ENCODE results near the gene OBSL1. TPM values are rescaled to one million over a fixed set of nuclear protein-coding genes. Genes with fewer than 3 reads are reported as not detected.

The OBSL1 gene
- total and polyA plus RNA-seq, 10 of the 15 experiments (the other 5 are each of a cell fraction or from before 2014, with no cell fraction given), result 0.14 to 0.77 TPM; not detected in 8

DNA sequence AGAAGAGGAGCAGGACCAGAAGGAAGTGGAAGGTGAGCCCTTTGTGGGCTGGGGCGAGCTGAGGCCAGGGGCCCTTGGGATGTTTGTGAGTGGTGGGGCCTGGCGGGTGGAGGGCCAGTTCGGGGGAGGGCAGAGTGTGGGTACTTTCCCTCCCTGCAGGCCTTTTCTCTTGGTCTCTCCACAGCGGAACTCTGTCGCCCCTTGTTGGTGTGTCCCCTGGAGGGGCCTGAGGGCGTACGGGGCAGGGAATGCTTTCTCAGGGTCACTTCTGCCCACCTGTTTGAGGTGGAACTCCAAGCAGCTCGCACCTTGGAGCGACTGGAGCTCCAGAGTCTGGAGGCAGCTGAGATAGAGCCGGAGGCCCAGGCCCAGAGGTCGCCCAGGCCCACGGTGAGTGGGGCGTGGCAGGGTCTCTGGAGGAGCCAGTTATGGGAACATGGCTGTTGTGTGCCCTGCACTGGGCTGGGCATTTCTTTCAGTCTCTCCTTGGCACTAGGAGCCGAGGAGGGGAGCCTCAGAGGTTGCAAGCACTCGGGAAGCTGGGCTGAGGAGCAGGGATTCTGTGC is 37.1 kb upstream of the OBSL1 start:
- DNase-seq (ENCODE audit: low read depth, low spot score), result no peak
- intact Hi-C loops (cut with micrococcal nuclease; ENCODE audit: unreplicated experiment) (no loop called here), in situ Hi-C loops (cut with MboI) (no loop called here)
- Histone ChIP-seq H3K4me2 (ENCODE audit: control insufficient read depth, insufficient read depth) (no peak overlapping the region), H3K9ac (ENCODE audit: control insufficient read depth, insufficient read depth, low read length) (no peak overlapping the region), H2AFZ (ENCODE audit: control insufficient read depth, low read depth, low read length) (no peak overlapping the region), H3K27ac (ENCODE audit: control insufficient read depth, insufficient read depth) (no peak overlapping the region), H3K27me3 (replicated peaks in 1 of 2; ENCODE audit: control insufficient read depth in 2 of 2, insufficient read depth in 2 of 2, low read length in 1 of 2) (no peaks in the 10 kb centered on the region), H3K4me3 (no peak overlapping the region), H4K20me1 (ENCODE audit: control insufficient read depth, insufficient read depth) (no peaks in the 10 kb centered on the region), H3K4me1 (ENCODE audit: control insufficient read depth, insufficient read depth, low read length) (0 out of 2 replicates have a peak, but pooled peaks cover 4% of the 10 kb centered on the region), H3K9me3 (replicated peaks; ENCODE audit: control insufficient read depth, insufficient read depth, low read length) (no peaks in the 10 kb centered on the region), H3K79me2 (ENCODE audit: control insufficient read depth, insufficient read depth, low read length) (no peaks in the 10 kb centered on the region), H3K36me3 (ENCODE audit: control insufficient read depth in 2 of 2, insufficient read depth in 2 of 2, low read length in 1 of 2) (peaks cover 6 to 12% of the 10 kb centered on the region in 2 experiments; a peak in 3 of 4 replicates)
- SMC1A ChIA-PET (ENCODE audit: uncharacterized antibody, unreplicated experiment), result no interaction called here
- no peak for ATAC-seq
- 73% methylated on average over 15 of the region's 15 CpGs for WGBS (ENCODE audit: insufficient coverage, insufficient replicate concordance, low lambda C conversion rate, missing lambda C conversion rate)
- CTCF ChIA-PET, result no interaction called here
- BruUV-seq (replicated peaks), result no TSS peak
- RAD21 ChIA-PET (ENCODE audit: unreplicated experiment), result no interaction called here
- TF ChIP-seq, protein P1, sequence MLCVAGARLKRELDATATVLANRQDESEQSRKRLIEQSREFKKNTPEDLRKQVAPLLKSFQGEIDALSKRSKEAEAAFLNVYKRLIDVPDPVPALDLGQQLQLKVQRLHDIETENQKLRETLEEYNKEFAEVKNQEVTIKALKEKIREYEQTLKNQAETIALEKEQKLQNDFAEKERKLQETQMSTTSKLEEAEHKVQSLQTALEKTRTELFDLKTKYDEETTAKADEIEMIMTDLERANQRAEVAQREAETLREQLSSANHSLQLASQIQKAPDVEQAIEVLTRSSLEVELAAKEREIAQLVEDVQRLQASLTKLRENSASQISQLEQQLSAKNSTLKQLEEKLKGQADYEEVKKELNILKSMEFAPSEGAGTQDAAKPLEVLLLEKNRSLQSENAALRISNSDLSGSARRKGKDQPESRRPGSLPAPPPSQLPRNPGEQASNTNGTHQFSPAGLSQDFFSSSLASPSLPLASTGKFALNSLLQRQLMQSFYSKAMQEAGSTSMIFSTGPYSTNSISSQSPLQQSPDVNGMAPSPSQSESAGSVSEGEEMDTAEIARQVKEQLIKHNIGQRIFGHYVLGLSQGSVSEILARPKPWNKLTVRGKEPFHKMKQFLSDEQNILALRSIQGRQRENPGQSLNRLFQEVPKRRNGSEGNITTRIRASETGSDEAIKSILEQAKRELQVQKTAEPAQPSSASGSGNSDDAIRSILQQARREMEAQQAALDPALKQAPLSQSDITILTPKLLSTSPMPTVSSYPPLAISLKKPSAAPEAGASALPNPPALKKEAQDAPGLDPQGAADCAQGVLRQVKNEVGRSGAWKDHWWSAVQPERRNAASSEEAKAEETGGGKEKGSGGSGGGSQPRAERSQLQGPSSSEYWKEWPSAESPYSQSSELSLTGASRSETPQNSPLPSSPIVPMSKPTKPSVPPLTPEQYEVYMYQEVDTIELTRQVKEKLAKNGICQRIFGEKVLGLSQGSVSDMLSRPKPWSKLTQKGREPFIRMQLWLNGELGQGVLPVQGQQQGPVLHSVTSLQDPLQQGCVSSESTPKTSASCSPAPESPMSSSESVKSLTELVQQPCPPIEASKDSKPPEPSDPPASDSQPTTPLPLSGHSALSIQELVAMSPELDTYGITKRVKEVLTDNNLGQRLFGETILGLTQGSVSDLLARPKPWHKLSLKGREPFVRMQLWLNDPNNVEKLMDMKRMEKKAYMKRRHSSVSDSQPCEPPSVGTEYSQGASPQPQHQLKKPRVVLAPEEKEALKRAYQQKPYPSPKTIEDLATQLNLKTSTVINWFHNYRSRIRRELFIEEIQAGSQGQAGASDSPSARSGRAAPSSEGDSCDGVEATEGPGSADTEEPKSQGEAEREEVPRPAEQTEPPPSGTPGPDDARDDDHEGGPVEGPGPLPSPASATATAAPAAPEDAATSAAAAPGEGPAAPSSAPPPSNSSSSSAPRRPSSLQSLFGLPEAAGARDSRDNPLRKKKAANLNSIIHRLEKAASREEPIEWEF (IDR thresholded peaks at IDR 0.05; ENCODE audit: insufficient replicate concordance, low read depth, low read length), result no peak
- no peak for TF ChIP-seq ATF7 (IDR thresholded peaks at IDR 0.05; ENCODE audit: low read depth)
- no peak for TF ChIP-seq STAT3 (IDR thresholded peaks at IDR 0.05; ENCODE audit: low read depth, low read length)
- TF ChIP-seq SMAD1 (IDR thresholded peaks at IDR 0.05; ENCODE audit: low read depth, partially characterized antibody), result no peak
- TF ChIP-seq ELK1 (IDR thresholded peaks at IDR 0.05; ENCODE audit: low read depth, low read length), result no peak
- no peak for TF ChIP-seq SUPT20H (IDR thresholded peaks at IDR 0.05; ENCODE audit: borderline replicate concordance, control insufficient read depth, low read depth, low read length)
- no peak for TF ChIP-seq GATAD2B (conservative IDR thresholded peaks at IDR 0.05; ENCODE audit: low read depth)
- no peak for TF ChIP-seq RBBP5 (conservative IDR thresholded peaks at IDR 0.05)
- TF ChIP-seq BRCA1 (IDR thresholded peaks at IDR 0.05; ENCODE audit: low read depth, low read length), result no peak
- no peak for TF ChIP-seq ETV6 (conservative IDR thresholded peaks at IDR 0.05 in 1 of 2, IDR thresholded peaks at IDR 0.05 in 1 of 2; ENCODE audit: borderline replicate concordance in 1 of 2, low read depth in 1 of 2)
- no peak for TF ChIP-seq SREBF2 (IDR thresholded peaks at IDR 0.05; ENCODE audit: low read length)
- no peak for TF ChIP-seq ZZZ3 (IDR thresholded peaks at IDR 0.05; ENCODE audit: control insufficient read depth, insufficient read length, low read depth)
- TF ChIP-seq SIN3A (IDR thresholded peaks at IDR 0.05; ENCODE audit: low read depth, low read length), result no peak
- no peak for TF ChIP-seq IKZF2 (IDR thresholded peaks at IDR 0.05)
- no peak for FAIRE-seq
- POLR2A ChIA-PET, result no interaction called here
